Bronchial epithelial cell (primary cell): ENCODE data around the gene ASXL1. TPM values are rescaled to one million over a fixed set of nuclear protein-coding genes. Genes with fewer than 3 reads are reported as not detected.

Experiments
- DNase-seq: peaks from one replicate; pipeline ENCODE4 v3.0.0-alpha.2; 2010; ENCODE audit warnings: low read depth
- FAIRE-seq: peaks from 2 replicates; lab custom pipeline; 2011; peaks lifted over from hg19 to GRCh38; lab: Jason Lieb, UNC
- H3K27me3 ChIP-seq: 2 replicates; pipeline ENCODE4 v1.5.1; 2011; ENCODE audit warnings: low read length; ENCODE audit not compliant: control insufficient read depth, insufficient read depth
- H3K36me3 ChIP-seq: 2 replicates; pipeline ENCODE4 v1.5.1; 2011; ENCODE audit warnings: low read length; ENCODE audit not compliant: control insufficient read depth, insufficient read depth
- H3K4me3 ChIP-seq: 2 replicates; pipeline ENCODE4 v1.5.1; 2011; ENCODE audit warnings: mild to moderate bottlenecking, low read depth, low read length, control low read depth
- CTCF ChIP-seq: IDR thresholded peaks from 2 replicates; pipeline ENCODE4 v1.5.1; 2011; ENCODE audit warnings: mild to moderate bottlenecking, moderate library complexity, low read length, control low read depth, inconsistent platforms; ENCODE audit not compliant: insufficient read depth, severe bottlenecking
- total RNA-seq: library from RNA; depleted of rRNA; stranded (reverse); fragments of >200 nt; gene quantifications from 2 replicates; pipeline ENCODE4 v1.2.1, GENCODE V29; 2014

The ASXL1 gene
- total RNA-seq, 1 donor from 2014 or later, result 17.6 TPM

- no peaks in the 10 kb centered on the region for H3K27me3 ChIP-seq
- no peak overlapping the region for H3K4me3 ChIP-seq
- FAIRE-seq, result no peak
- H3K36me3 ChIP-seq, result no peaks in the 10 kb centered on the region
- no peak for DNase-seq
- TF ChIP-seq CTCF, result no peak
Observed at GRCh38 chr20:32360333-32360634, 2.2 kb downstream of the ASXL1 start.

DNA sequence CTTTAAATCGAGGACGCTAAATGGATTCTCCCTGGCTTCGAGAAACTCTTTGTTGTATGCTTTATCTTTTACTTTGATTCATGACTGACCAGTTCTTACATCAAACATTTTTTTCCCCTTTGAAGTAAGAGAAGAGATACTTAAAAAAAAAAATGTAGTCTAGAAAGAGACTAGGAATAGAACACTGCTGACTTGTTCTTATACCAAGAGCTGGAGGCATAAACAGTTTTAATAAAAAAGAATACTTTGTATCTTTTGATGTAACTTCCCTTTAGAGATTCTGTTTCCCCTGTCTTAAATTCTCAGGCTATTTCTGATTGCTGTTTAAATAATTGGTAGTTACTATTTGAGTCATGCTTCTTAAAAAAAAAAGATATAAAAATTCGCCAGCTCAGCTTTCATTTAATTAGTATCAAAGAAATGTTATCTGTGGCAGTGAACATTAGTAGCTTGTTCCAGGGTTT lies 4.8 kb downstream of the ASXL1 start:
- H3K36me3 ChIP-seq, result no peaks in the 10 kb centered on the region
- FAIRE-seq (no peak), DNase-seq (no peak)
- no peak for TF ChIP-seq CTCF
- no peaks in the 10 kb centered on the region for H3K27me3 ChIP-seq
- H3K4me3 ChIP-seq, result no peak overlapping the region

- TF ChIP-seq CTCF, result no peak
- no peak for DNase-seq
- FAIRE-seq, result no peak
- Histone ChIP-seq H3K36me3 (no peaks in the 10 kb centered on the region), H3K4me3 (no peak overlapping the region), H3K27me3 (no peaks in the 10 kb centered on the region)
Observed at GRCh38 chr20:32363492-32363891, 5.4 kb downstream of the ASXL1 start.

- Histone ChIP-seq H3K36me3 (peaks cover 2% of the 10 kb centered on the region), H3K27me3 (no peaks in the 10 kb centered on the region), H3K4me3 (no peak overlapping the region)
- no peak for DNase-seq
- TF ChIP-seq CTCF, result no peak
- FAIRE-seq, result no peak
Observed at GRCh38 chr20:32364554-32365208, 6.5 kb downstream of the ASXL1 start.

DNA sequence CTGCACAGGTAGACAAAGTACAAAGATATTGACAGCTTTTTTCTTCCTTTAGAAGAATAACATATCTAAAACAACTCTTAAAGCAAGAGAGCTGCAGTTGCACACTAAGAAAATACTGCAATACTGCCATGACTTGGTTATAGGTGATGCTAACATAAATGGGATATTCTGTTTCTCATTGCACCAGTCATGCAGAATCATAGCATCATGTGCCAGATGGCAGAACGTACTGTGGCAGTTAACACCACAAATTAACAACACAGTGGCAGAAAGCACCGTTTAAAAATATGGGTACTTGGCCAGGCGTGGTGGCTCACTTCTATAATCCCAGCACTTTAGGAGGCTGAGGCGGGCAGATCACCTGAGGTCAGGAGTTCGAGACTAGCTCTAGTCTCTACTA lies 7.4 kb downstream of the ASXL1 start:
- TF ChIP-seq CTCF, result no peak
- no peak for FAIRE-seq
- Histone ChIP-seq H3K4me3 (no peak overlapping the region), H3K36me3 (peaks cover 2% of the 10 kb centered on the region), H3K27me3 (no peaks in the 10 kb centered on the region)
- DNase-seq, result no peak

GRCh38 chr20:32366380-32366779 lies 8.2 kb downstream of the ASXL1 start:
- DNase-seq (no peak), FAIRE-seq (no peak)
- peaks cover 2% of the 10 kb centered on the region for H3K36me3 ChIP-seq
- no peaks in the 10 kb centered on the region for H3K27me3 ChIP-seq
- TF ChIP-seq CTCF, result no peak
- no peak overlapping the region for H3K4me3 ChIP-seq
